ENCODE data around the gene FAAP20. TPM values are rescaled to one million over a fixed set of nuclear protein-coding genes. Genes with fewer than 3 reads are reported as not detected.

FAAP20 gene
- total RNA-seq, 1 donor from 2014 or later: 77.9 TPM

DNA sequence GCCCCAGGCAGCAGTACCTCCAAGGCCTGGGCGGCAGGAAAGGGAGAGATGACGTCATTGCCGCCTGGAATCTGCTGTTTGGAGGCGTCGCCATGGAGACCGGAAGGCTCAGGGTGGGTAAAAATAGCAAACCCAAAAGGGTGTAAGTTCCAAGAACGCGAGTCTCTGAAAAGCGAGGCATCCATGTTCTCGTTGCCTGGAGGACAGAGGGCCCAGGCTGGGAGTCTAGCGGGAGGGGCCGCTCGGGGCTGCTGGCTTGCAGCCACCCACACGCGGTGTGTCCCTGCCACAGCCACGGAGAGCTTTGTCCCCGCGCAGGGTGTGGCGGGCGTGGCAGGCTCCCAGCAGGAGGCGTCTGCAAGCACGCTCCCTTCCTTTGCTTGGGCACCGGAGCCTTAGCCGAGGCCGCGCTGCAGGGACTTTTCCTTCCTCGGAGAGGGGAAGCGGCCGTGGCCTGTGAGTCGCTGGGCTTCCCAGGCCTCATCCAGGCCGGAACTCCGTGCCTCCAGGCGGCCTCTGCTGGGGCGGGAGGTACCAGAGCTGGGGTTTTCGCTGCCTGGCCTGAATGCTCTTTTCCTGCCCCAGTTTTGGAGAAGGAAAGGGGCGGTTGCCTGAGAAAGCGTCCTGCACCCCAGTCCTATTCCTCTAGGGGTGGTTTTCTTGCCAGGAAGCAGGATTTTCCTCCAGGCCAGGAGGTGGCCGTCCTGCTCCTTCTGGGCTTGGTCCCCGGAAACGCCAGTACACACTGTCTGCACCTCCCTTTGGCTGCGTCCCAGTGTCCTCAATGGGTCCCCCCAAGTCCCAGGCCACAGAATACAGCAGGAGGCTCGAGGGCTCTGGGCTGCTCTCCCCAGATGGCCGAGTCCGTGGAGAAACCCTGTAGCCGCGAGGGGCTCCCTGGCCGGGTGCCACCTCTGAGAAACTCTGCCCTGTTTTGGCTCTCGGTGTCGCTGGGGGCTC, 18.2 kb upstream of the FAAP20 start:
- no peaks in the 10 kb centered on the region for H3K9me3 Mint-ChIP-seq (ENCODE audit: low read depth)
- H3K4me1 Mint-ChIP-seq (ENCODE audit: low read depth): peaks cover 7% of the 10 kb centered on the region
- no peak overlapping the region for H3K4me3 Mint-ChIP-seq (ENCODE audit: low read depth)
- TF ChIP-seq, protein P1, sequence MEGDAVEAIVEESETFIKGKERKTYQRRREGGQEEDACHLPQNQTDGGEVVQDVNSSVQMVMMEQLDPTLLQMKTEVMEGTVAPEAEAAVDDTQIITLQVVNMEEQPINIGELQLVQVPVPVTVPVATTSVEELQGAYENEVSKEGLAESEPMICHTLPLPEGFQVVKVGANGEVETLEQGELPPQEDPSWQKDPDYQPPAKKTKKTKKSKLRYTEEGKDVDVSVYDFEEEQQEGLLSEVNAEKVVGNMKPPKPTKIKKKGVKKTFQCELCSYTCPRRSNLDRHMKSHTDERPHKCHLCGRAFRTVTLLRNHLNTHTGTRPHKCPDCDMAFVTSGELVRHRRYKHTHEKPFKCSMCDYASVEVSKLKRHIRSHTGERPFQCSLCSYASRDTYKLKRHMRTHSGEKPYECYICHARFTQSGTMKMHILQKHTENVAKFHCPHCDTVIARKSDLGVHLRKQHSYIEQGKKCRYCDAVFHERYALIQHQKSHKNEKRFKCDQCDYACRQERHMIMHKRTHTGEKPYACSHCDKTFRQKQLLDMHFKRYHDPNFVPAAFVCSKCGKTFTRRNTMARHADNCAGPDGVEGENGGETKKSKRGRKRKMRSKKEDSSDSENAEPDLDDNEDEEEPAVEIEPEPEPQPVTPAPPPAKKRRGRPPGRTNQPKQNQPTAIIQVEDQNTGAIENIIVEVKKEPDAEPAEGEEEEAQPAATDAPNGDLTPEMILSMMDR (IDR thresholded peaks at IDR 0.05; ENCODE audit: unreplicated experiment): peak; percentile 26
- peak overlapping the region; percentile 71 for H3K27ac Mint-ChIP-seq
- H3K27me3 Mint-ChIP-seq: no peaks in the 10 kb centered on the region
- no peaks in the 10 kb centered on the region for H3K36me3 Mint-ChIP-seq (ENCODE audit: insufficient read depth)
- DNase-seq (ENCODE audit: low spot score, unreplicated experiment): no peak

DNA sequence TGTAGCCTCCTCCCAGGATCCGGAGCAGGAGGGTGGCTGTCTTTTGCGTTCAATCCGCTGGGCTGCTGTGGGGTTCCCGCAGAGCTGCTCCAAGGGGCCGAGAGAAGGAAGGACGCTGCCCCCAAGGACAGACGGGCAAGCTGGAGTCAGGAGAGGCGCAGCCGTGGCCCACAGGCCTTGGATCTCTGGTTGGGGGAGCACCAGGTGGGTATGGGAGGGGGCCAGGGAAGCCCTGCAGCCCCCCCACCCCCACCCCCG, 17.6 kb upstream of the FAAP20 start:
- no peak for DNase-seq (ENCODE audit: low spot score, unreplicated experiment)
- Mint-ChIP-seq H3K4me1 (ENCODE audit: low read depth) (peaks cover 7% of the 10 kb centered on the region), H3K27ac (peak overlapping the region; percentile 33), H3K36me3 (ENCODE audit: insufficient read depth) (no peaks in the 10 kb centered on the region), H3K9me3 (ENCODE audit: low read depth) (no peaks in the 10 kb centered on the region), H3K27me3 (no peaks in the 10 kb centered on the region), H3K4me3 (ENCODE audit: low read depth) (no peak overlapping the region)
- TF ChIP-seq, protein P1 (IDR thresholded peaks at IDR 0.05; ENCODE audit: unreplicated experiment): no peak

DNA sequence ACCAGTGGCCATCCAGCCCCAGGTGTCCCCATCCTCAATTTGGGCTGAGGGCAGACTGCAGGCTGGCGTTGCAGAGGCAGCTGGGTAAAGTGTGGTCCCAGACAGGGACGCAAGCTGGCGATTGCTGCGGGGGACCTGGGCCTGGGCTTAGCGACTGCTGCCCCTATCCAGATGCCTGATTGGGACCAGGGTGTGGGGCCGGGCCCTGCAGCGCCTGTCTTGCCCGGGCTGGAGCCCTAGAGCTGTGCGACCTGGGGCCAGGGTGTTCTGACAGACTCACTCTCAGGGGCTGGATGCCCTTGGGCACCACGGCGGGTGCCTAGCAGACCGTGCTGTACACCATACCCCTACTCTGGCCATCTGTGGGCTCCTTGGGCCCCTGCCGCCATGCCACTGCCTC, 16.2 kb upstream of the FAAP20 start:
- Mint-ChIP-seq H3K27ac (no peak overlapping the region), H3K27me3 (no peaks in the 10 kb centered on the region), H3K4me3 (ENCODE audit: low read depth) (no peak overlapping the region), H3K36me3 (ENCODE audit: insufficient read depth) (no peaks in the 10 kb centered on the region), H3K4me1 (ENCODE audit: low read depth) (peaks cover 12% of the 10 kb centered on the region), H3K9me3 (ENCODE audit: low read depth) (no peaks in the 10 kb centered on the region)
- no peak for DNase-seq (ENCODE audit: low spot score, unreplicated experiment)
- TF ChIP-seq, protein P1 (IDR thresholded peaks at IDR 0.05; ENCODE audit: unreplicated experiment): no peak

DNA sequence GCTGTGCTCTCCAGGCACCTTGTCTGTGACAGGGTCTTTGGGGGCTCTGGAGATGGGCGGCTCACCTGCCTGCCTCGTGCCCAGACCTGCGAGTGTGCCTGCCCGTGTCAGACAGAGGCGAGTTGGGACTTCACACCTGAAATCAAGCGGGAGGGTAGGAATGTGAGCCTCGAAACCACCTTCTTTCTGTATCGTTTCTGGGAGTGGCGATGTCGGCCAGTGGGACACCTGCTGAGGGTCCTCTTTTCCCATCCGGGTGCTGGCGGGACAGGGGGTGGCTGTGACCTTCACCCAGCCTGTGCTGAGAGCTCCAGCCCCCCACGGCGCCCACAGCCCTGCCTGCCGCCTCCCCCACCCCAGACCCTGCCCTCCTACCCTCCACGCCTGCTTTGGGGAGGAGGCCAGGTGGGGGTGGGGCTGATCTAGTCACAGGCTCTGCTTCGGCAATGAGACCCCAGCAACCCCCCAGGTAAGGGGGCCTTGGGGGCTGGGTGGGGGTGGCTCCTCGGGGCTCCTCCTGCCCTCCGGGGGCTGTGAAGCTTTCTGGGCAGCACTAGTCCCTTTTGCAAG, 15.6 kb upstream of the FAAP20 start:
- Mint-ChIP-seq H3K27me3 (no peaks in the 10 kb centered on the region), H3K27ac (no peak overlapping the region), H3K36me3 (ENCODE audit: insufficient read depth) (no peaks in the 10 kb centered on the region), H3K9me3 (ENCODE audit: low read depth) (no peaks in the 10 kb centered on the region), H3K4me3 (ENCODE audit: low read depth) (no peak overlapping the region), H3K4me1 (ENCODE audit: low read depth) (peaks cover 12% of the 10 kb centered on the region)
- DNase-seq (ENCODE audit: low spot score, unreplicated experiment): no peak
- TF ChIP-seq, protein P1 (IDR thresholded peaks at IDR 0.05; ENCODE audit: unreplicated experiment): no peak

DNA sequence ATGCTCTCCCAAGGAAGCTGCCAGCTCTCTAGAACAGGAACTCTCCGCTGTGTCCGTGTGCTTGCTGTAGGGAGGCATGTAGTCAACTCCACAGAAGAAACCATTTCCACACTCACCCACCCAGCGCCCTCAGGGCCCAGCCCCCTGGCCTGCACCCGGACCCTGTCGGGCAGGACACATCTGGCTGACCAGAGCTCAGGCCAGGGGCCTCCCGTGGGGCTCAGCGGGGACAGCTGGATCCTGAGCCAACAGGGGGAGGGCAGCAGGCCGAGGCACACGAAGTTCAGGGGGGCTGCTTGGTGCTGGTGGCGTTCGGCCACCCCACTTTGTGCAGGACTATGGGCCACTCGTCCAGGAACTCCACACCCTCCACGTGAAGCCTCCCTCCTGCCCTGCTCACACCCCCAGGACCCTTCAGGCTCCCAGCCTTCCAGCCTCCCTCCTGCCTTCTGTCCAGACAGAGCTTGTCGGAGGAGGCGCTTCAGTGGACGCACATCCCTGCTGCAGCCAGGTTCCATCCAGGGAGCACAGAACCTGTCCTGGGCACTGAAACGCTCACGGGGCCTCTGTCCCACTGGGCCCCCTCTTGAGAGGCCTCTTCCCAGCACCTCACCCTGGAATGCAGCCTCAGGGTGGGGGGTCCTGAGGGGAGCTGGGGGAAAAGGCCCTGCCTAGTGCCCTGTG, 15.0 kb upstream of the FAAP20 start:
- no peaks in the 10 kb centered on the region for H3K36me3 Mint-ChIP-seq (ENCODE audit: insufficient read depth)
- H3K4me3 Mint-ChIP-seq (ENCODE audit: low read depth): peak overlapping the region; percentile 37
- TF ChIP-seq, protein P1 (IDR thresholded peaks at IDR 0.05; ENCODE audit: unreplicated experiment): no peak
- no peak for DNase-seq (ENCODE audit: low spot score, unreplicated experiment)
- H3K27ac Mint-ChIP-seq: no peak overlapping the region
- H3K4me1 Mint-ChIP-seq (ENCODE audit: low read depth): peaks cover 12% of the 10 kb centered on the region
- H3K9me3 Mint-ChIP-seq (ENCODE audit: low read depth): no peaks in the 10 kb centered on the region
- H3K27me3 Mint-ChIP-seq: no peaks in the 10 kb centered on the region
